ENCODE data around the gene FGF7.
"Not testable (repeated sequence)": the region's sequence is repeated elsewhere in the genome, so short reads cannot be mapped to it uniquely, and the experiment has no call there.

FGF7 gene

GRCh38 chr15:49495993-49496753, 73.1 kb downstream of the FGF7 start:
- DNase-seq: no peak

DNA sequence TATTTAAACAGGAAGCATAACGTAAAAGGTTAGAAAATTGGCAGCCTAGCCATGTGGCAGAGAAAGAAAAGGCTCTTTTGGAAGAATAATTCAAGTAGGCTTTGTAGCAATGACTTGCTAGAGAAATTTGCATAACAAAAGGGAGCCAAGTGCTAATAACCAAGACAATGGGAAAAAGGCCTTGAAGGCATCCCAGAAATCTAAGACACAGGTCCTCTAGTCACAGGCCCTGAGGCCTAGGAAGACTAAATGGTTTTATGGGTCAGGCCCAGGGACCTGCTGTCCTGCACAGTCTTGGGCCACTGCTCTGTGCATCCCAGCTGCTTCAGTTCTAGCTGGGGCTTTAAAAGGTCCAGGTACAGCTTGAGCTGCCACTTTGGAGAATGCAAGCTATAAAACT, 78.5 kb downstream of the FGF7 start:
- DNase-seq: no peak

- DNase-seq: no peak
Observed at GRCh38 chr15:49506341-49506740, 83.3 kb downstream of the FGF7 start.

DNA sequence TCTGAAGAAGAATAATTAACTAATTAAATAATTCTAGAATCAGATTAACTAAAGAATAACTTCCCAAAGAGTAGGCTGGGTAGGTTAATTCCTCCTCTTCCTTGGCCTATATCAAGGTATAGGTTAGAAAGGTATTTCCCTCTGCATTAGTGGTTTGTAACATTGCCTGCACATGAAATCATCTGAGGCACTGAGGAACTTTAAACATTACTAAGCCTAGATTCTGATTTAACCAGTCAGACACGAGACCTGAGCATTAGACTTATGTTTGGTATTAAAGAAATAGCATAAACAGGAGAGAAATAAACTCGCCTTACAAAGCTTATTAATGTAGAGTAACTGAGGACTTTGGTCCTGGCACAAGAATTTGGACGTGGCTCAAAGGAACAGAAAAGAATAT, 84.2 kb downstream of the FGF7 start:
- DNase-seq: no peak

DNA sequence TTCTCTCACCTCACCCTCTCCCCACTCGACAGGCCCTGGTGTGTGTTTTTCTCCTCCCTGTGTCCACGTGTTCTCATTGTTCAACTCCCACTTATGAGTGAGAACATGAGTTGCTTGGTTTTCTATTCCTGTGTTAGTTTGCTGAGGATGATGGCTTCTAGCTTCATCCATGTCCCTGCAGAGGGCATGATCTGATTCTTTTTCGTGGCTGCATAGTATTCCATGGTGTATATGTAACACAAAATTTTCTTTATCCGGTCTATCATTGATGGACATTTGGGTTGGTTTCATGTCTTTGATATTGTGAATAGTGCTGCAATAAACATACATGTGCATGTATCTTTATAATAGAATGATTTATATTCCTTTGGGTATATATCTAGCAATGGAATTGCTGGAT, 89.7 kb downstream of the FGF7 start:
- not testable (repeated sequence) for DNase-seq

DNA sequence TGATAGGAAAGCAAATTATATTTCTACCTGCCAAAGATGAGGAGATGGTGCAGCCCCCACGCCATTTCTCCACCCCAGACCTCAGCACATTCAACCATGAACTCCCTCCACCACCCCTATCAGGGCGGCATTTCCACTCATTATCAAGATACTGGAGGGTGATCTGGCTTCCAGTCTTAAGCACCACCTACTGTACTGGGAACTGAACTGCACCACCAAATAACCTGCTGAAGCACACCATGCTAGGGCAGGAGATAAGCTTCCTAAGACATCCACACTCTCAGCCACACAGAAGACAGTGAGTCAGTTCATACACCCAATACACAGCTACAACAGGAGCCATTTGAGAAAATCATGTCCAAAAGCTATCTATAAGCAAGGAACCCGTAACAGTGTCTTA, 98.8 kb downstream of the FGF7 start:
- DNase-seq: no peak

DNA sequence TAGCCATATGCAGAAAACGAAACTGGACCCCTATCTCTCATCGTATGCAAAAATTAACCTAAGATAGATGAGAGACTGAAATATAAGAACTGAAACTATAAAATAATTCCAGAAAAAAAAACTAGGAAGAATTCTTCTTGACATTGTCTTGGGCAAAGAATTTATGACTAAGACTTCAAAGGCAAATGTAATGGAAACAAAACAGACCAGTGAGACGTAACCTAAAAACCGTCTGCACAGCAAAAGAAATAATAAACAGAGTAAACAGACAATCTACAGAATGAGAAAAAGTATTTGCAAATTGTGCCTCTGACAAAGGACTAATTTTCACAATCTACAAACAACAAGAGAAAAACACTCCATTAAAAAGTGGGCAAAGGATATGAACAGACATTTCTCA, 105.2 kb downstream of the FGF7 start:
- no peak for DNase-seq

DNA sequence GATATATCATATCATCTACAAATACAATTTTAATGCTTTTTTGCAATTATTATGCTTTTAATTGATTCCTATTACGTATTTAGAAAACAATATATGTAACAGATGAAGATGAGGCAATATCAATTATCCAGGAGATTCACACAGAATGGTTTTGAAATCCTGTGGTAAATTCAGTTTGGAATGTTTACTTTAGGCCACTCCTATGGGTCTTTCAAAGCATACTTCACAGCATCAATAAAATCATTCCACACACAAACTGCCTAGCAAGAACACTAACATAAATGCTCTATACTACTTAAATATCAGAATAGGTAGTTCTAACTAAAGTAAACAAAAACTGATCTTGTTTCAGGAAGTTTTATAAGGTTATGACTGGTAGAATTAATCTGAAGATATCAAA, 107.0 kb downstream of the FGF7 start:
- no peak for DNase-seq
